Activated CD4-positive, alpha-beta T cell treated with anti-CD3 and anti-CD28 coated beads for 36 hours (primary cell): ENCODE measurements around the gene CLSTN3. TPM values are rescaled to one million over a fixed set of nuclear protein-coding genes. Genes with fewer than 3 reads are reported as not detected.

Experiments used
- ATAC-seq: fragments of 200-7000 bp; cut with Tn5 transposase; one replicate; pipeline ENCODE4 v1.10.0; 2021; ENCODE audit warnings: mild to moderate bottlenecking, moderate library complexity
- CTCF ChIA-PET: fragments of 350-600 bp; sonication (Branson Sonifier 250); formaldehyde crosslinking; loops from one replicate; lab custom pipeline; 2021; ENCODE audit warnings: antibody characterized with exemption; lab: Charles Lee
- POLR2A ChIA-PET: fragments of 350-600 bp; sonication (Branson Sonifier 250); formaldehyde crosslinking; loops from one replicate; lab custom pipeline; 2021; ENCODE audit warnings: antibody characterized with exemption, inconsistent platforms; lab: Charles Lee
- DNase-seq: peaks from one replicate; pipeline ENCODE4 v3.0.0-alpha.2; 2020
- H3K27ac Mint-ChIP-seq: one replicate; pipeline ENCODE4 v1.8.0; 2021; ENCODE audit warnings: mixed read lengths
- H3K27me3 Mint-ChIP-seq: one replicate; pipeline ENCODE4 v1.8.0; 2021; ENCODE audit warnings: mixed read lengths
- H3K36me3 Mint-ChIP-seq: one replicate; pipeline ENCODE4 v1.8.0; 2021; ENCODE audit warnings: low read depth, mixed read lengths
- H3K4me1 Mint-ChIP-seq: one replicate; pipeline ENCODE4 v1.8.0; 2021; ENCODE audit warnings: mixed read lengths
- H3K4me3 Mint-ChIP-seq: one replicate; pipeline ENCODE4 v1.8.0; 2021; ENCODE audit warnings: mild to moderate bottlenecking, moderate library complexity, mixed read lengths
- H3K9me3 Mint-ChIP-seq: one replicate; pipeline ENCODE4 v1.8.0; 2021; ENCODE audit warnings: low read depth, mixed read lengths
- intact Hi-C, 2 experiments: fragments of 100-400 bp; cut with DNase I in 1 of 2; cut with micrococcal nuclease in 1 of 2; formaldehyde crosslinking; loops; one replicate each; pipeline versions ENCODE4 v1.14.2 to v1.15.1; 2022 to 2024; cut with DNase I, micrococcal nuclease
- total RNA-seq, 2 experiments: library from RNA; stranded (reverse); gene quantifications; one replicate each; pipeline ENCODE4 v1.2.3, GENCODE V29; 2021

CLSTN3 gene
- total RNA-seq, 2 experiments from 2014 or later = 28.2 to 37.9 TPM

DNA sequence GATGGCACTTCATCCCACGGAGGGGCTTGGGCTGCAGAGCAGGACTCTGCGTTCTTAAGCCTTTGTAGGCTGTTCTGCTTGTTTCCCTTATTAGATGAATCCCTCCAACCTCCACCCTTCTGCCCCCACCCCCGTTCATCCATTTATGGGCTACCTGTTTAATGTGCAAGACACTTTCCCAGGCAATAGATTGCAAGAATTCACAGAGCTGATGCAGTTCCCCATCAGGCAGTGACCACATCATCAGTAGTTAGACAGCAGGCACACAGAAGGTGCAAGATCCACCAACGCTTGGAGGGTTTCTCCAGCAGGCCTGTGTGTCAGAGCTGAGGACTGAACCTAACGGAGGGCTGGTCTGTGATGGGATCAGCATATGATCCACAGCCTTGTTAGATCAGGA, 36.7 kb upstream of the CLSTN3 start:
- Mint-ChIP-seq H3K9me3 (no peaks in the 10 kb centered on the region), H3K4me3 (no peak overlapping the region), H3K27ac (no peak overlapping the region), H3K4me1 (peaks cover 6% of the 10 kb centered on the region), H3K27me3 (no peaks in the 10 kb centered on the region), H3K36me3 (peaks cover 5% of the 10 kb centered on the region)
- ChIA-PET CTCF (interaction anchor here (0.7 to 1.6 kb wide), 5 partner anchors 16 to 168 kb away, joined by 3 to 8 read pairs (median 3); partner anchors contain the start of gene C1RL), POLR2A (no interaction called here)
- no peak for DNase-seq
- ATAC-seq = no peak
- intact Hi-C loops = no loop called here

DNA sequence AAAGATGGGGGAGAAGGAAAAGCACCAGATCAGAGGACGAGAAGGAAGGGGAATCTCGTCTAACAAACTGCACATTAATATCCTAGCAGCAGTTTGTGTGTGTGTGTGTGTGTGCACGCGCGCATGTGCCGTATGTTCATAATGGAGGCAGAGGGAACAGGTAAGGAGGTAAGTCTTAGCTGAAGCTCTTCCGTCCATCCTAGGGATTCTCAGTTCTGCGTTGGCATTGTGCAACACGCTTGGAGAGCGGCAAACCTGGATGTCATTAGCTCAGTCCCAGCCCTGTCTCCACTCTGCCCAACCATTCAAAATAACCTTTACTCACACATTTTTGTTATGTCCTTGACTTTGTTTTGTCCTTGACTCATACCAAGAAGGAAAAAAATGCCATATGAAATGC, 36.3 kb upstream of the CLSTN3 start:
- intact Hi-C loops = no loop called here
- Mint-ChIP-seq H3K4me1 (peaks cover 6% of the 10 kb centered on the region), H3K36me3 (peaks cover 7% of the 10 kb centered on the region), H3K4me3 (no peak overlapping the region), H3K27me3 (no peaks in the 10 kb centered on the region), H3K9me3 (no peaks in the 10 kb centered on the region), H3K27ac (no peak overlapping the region)
- DNase-seq = no peak
- POLR2A ChIA-PET = no interaction called here
- CTCF ChIA-PET = interaction anchor here (0.7 to 1.6 kb wide), 3 partner anchors 15 to 169 kb away, joined by 3 to 8 read pairs (median 4); partner anchors contain the start of gene C1RL
- no peak for ATAC-seq

DNA sequence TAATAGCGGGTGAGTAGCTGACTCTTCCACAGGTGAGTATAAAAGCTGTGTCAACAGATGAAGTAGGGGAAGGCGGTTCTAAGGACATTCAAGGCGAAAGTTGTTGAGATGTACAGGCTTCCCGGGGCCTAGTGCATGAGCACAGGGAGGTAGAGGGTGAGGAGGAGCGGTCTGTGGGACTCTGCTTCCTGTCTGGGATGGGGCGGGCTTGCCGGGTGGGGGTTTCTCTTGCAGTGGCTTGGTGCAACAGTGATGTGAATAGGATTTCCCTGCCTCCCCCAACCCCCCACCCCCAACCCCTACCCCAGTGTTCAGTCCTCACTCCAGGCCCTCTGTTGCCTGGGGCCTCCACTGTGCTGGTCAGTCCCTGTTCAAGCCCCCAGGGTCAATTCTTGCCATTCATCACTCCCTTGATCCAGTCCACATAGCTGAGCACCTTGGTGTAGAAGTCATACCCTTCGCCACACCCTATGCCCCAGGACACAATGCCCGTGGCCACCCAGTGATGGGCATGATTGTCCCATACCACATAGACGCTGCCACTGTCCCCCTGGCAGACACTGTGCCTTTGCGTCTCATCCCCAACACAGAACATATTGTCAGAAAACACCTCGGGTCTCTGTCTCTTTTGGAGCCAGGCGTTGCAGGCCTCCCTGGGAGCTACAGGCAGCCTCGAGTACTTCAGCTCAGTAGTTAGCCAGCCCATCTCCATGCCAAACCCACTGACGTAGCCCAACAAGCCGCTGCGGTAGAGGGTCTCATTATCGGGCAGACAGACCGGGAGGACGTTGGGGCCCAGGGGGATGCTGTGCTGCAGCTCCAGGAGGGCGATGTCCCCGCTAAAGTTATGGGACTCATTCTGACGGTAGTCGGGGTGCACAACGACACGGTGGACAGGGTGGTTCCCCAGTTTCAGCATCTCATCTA, 33.9 kb upstream of the CLSTN3 start:
- no peak overlapping the region for H3K4me3 Mint-ChIP-seq
- ATAC-seq = no peak
- H3K4me1 Mint-ChIP-seq = peaks cover 6% of the 10 kb centered on the region
- ChIA-PET POLR2A (no interaction called here), CTCF (interaction anchor here (1.1 to 2.2 kb wide), 3 partner anchors 12 to 97 kb away, joined by 3 to 7 read pairs (median 4); no protein-coding TSS in a partner anchor)
- no peak for DNase-seq
- no peak overlapping the region for H3K27ac Mint-ChIP-seq
- no peaks in the 10 kb centered on the region for H3K9me3 Mint-ChIP-seq
- no peaks in the 10 kb centered on the region for H3K27me3 Mint-ChIP-seq
- intact Hi-C loops = no loop called here
- peaks cover 7% of the 10 kb centered on the region for H3K36me3 Mint-ChIP-seq

DNA sequence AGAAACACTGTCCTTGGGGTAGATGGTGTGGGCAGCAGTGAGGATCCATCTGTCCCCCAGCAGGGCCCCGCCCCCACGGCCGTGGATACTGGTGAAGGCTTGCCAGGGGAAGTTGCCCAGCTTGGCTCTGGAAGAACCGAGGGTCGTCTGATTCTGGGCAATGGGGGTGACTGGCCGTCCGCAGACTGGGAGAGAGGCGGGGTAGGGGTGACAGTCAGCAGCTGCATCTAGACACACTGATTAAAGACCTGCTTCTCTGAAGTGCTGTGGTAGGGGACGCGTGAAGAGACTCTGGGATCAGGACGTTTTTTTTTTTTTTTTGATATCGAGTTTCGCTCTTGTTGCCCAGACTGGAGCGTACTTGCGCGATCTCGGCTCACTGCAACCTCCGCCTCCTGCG, 33.2 kb upstream of the CLSTN3 start:
- ATAC-seq = no peak
- no peak overlapping the region for H3K27ac Mint-ChIP-seq
- peaks cover 7% of the 10 kb centered on the region for H3K36me3 Mint-ChIP-seq
- H3K4me3 Mint-ChIP-seq = no peak overlapping the region
- intact Hi-C loops = no loop called here
- ChIA-PET POLR2A (no interaction called here), CTCF (interaction anchor here (2.2 kb wide), 1 partner anchor 48 kb away, joined by 7 read pairs; no protein-coding TSS in a partner anchor)
- H3K9me3 Mint-ChIP-seq = no peaks in the 10 kb centered on the region
- peaks cover 5% of the 10 kb centered on the region for H3K4me1 Mint-ChIP-seq
- DNase-seq = no peak
- H3K27me3 Mint-ChIP-seq = no peaks in the 10 kb centered on the region

DNA sequence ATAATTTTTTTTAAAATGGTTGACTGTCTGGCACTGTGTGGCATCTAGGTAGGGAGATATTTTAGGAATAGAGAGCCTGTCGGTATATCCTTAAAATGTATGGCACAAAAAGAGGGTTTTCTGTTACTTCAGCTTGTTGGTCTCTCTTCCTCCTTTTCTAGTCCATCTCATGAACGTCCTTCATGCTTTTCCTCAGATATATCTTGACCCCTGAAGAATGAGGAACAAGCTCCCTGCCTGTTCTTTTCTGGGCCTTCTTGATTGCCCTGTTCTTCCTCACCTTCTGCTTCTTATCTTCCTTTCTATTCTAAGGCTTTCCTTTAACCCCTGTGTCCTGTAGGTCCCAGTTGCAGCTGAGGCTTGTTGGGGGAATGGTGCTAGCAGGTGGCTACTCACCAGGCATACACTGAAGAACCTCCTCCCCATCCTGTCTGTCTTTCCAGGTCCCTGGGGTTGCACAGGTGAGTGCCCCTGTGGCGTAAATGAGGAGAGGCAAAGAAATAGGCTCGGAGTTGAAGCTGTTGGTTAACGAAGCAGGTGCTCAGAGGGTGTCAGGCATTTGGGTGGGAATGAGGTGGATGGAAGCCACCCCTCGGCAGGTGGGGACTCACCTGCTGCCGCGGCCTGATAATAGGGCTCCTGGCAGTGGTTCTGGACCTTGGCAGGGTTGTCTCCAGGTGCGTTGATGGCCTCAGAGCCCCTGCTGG, 30.7 kb upstream of the CLSTN3 start:
- Mint-ChIP-seq H3K4me3 (no peak overlapping the region), H3K9me3 (no peaks in the 10 kb centered on the region), H3K27me3 (no peaks in the 10 kb centered on the region), H3K4me1 (no peaks in the 10 kb centered on the region), H3K36me3 (peaks cover 11% of the 10 kb centered on the region), H3K27ac (no peak overlapping the region)
- ATAC-seq (no peak), DNase-seq (no peak)
- ChIA-PET CTCF (interaction anchor here (0.6 to 0.9 kb wide), 2 partner anchors 9 to 176 kb away, joined by 3 read pairs; no protein-coding TSS in a partner anchor), POLR2A (no interaction called here)
- intact Hi-C loops = no loop called here

DNA sequence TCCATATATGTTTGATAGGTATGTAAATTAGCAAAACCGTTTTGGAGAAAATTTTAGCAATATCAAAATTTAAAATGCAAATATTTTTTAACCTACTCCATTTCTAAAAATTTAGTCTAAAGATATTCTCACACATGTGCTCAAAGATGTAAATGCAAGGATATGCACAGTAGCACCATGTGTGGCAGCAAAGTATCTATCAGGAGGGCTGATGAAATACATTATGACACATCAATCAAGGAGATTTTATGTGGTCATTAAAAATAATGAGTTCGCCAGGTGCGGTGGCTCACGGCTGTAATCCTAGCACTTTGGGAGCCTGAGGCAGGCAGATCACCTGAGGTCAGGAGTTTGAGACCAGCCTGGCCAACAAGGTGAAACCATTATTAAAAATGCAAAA, 29.9 kb upstream of the CLSTN3 start:
- CTCF ChIA-PET = no interaction called here
- POLR2A ChIA-PET = no interaction called here
- intact Hi-C loops = loop anchor here in 1 of 2 experiments (10.0 kb wide), 1 partner anchor 375 kb away; the partner anchor contains the start of gene COPS7A
- H3K36me3 Mint-ChIP-seq = peaks cover 11% of the 10 kb centered on the region
- H3K27ac Mint-ChIP-seq = no peak overlapping the region
- DNase-seq (no peak), ATAC-seq (no peak)
- no peaks in the 10 kb centered on the region for H3K9me3 Mint-ChIP-seq
- H3K4me3 Mint-ChIP-seq = no peak overlapping the region
- H3K4me1 Mint-ChIP-seq = no peaks in the 10 kb centered on the region
- no peaks in the 10 kb centered on the region for H3K27me3 Mint-ChIP-seq

DNA sequence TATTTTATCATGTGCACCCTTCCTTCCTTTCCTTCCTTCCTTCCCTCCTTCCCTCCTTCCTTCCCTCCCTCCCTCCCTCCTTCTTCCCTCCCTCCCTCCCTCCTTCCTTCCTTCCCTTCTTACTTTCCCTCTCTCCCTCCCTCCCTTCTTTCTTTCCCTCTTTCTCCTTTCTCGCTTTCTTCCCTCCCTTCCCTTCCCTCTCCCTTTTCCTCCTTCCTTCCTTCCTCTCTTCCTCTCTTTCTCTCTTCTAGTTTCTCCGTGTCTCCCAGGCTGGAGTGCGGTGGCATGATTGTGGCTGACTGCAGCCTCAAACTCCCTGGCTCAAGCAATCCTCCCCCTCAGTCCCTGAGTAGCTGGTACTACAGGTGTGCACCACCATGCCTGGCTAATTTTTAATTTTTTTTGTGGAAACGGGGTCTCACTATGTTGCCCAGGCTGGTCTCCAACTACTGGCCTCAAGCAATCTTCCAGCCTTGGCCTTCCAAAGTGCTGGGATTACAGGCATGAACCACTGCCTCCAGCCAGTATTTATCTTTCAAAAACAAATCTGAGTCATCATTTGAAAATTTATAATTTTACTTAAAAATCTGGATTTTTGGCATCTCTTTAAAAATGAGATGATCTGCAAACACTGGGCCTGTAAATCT, 29.0 kb upstream of the CLSTN3 start:
- peaks cover 20% of the 10 kb centered on the region for H3K36me3 Mint-ChIP-seq
- H3K4me1 Mint-ChIP-seq = peaks cover 7% of the 10 kb centered on the region
- ATAC-seq (no peak), DNase-seq (no peak)
- H3K4me3 Mint-ChIP-seq = no peak overlapping the region
- H3K27ac Mint-ChIP-seq = no peak overlapping the region
- CTCF ChIA-PET = interaction anchor here (2.2 kb wide), 1 partner anchor 11 kb away, joined by 15 read pairs; no protein-coding TSS in a partner anchor
- POLR2A ChIA-PET = no interaction called here
- intact Hi-C loops = loop anchor here in 1 of 2 experiments (10.0 kb wide), 1 partner anchor 376 kb away; the partner anchor contains the start of gene COPS7A
- H3K9me3 Mint-ChIP-seq = peaks cover 3% of the 10 kb centered on the region
- no peaks in the 10 kb centered on the region for H3K27me3 Mint-ChIP-seq

DNA sequence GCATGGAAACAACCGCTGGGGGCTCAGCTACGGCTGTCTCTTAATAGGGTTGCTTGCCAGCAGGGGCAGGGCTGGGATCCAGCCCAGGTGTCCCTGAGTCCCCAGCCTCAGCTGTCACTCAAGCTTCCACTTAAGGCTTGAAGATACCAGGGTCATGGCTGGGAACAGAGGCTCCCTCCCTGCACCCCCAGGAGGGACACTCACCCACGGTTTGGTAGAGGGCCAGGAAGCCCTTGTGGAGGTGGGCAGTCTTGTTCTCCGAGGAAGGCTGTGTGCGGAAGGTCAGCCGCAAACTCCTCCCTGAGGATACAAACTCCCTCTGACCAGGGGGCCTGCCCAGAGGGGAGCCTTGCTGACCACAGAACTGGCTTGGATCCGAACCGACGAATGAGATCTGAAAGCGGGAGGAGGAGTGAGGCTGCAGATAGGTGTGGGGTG, 28.5 kb upstream of the CLSTN3 start:
- DNase-seq (no peak), ATAC-seq (no peak)
- Mint-ChIP-seq H3K27me3 (no peaks in the 10 kb centered on the region), H3K4me3 (no peak overlapping the region), H3K9me3 (peaks cover 8% of the 10 kb centered on the region), H3K27ac (no peak overlapping the region), H3K4me1 (peaks cover 12% of the 10 kb centered on the region), H3K36me3 (peaks cover 25% of the 10 kb centered on the region)
- intact Hi-C loops = loop anchor here in 1 of 2 experiments (10.0 kb wide), 1 partner anchor 377 kb away; the partner anchor contains the start of gene COPS7A
- ChIA-PET CTCF (interaction anchor here (2.2 kb wide), 1 partner anchor 11 kb away, joined by 15 read pairs; no protein-coding TSS in a partner anchor), POLR2A (no interaction called here)

DNA sequence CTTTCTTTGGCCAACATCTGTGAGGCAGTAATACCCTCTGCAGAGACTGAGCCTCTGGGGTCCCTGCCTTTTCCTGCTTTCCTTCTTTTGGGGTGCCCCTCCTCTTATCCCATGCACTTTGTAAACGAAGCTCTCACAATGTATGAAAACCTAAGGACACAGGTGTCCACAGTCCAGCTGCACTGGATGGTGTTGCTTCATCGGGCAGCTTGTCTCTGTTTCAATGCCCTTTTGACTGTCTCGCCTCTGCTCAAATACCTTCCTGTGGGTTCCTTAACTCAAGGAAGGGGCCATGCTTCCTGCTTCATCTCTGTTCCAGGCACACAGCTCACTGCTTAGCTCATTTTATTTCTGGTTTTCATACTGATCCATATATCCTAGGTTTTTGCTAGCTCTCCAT, 27.6 kb upstream of the CLSTN3 start:
- Mint-ChIP-seq H3K4me1 (peaks cover 16% of the 10 kb centered on the region), H3K9me3 (peaks cover 8% of the 10 kb centered on the region), H3K27ac (no peak overlapping the region), H3K36me3 (peaks cover 30% of the 10 kb centered on the region), H3K4me3 (no peak overlapping the region), H3K27me3 (no peaks in the 10 kb centered on the region)
- intact Hi-C loops = loop anchor here in 1 of 2 experiments (10.0 kb wide), 1 partner anchor 378 kb away; the partner anchor contains the start of gene COPS7A
- ChIA-PET POLR2A (no interaction called here), CTCF (interaction anchor here (1.4 to 2.2 kb wide), 2 partner anchors 10 to 12 kb away, joined by 3 to 15 read pairs; no protein-coding TSS in a partner anchor)
- no peak for ATAC-seq
- DNase-seq = no peak

DNA sequence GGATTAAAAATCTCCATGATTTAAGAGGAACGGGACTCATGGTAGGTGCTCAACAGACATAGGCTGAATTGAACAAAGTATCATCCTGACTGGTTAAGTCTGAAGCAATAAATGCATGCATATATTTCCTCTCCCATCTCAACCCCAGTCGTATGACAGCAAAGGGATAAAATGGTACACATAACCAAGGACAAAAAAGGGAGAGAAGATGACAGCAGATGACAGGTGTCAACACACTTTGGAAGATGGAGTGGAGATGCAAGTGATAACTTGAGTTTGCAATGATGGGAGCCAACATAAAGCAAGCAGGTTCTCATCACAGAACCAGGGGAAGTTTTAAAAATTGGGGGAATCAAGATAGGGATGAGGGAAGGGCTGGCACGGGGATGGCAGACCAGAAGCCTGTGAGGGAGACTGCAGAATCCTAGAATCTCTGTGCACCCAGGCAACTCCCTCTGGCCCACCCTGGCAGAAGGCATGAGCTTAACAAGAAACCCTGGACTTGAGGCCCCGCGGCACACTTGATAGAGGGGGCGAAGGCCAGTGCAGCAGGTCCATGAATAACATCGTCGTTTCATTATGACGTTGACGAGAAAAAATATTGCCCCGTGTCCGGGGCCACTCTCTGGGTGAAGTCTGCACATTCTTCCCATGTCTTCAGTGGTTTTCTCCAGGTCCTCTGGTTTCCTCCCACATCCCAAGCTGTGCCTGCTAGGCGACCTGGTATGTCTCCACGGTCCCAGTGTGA, 26.2 kb upstream of the CLSTN3 start:
- CTCF ChIA-PET = interaction anchor here (0.5 to 1.4 kb wide), 4 partner anchors 15 to 179 kb away, joined by 3 to 5 read pairs (median 4); no protein-coding TSS in a partner anchor
- ATAC-seq (no peak), DNase-seq (no peak)
- peaks cover 8% of the 10 kb centered on the region for H3K9me3 Mint-ChIP-seq
- intact Hi-C loops = loop anchor here in 1 of 2 experiments (10.0 kb wide), 1 partner anchor 379 kb away; the partner anchor contains the start of gene COPS7A
- H3K36me3 Mint-ChIP-seq = peaks cover 28% of the 10 kb centered on the region
- POLR2A ChIA-PET = no interaction called here
- no peak overlapping the region for H3K27ac Mint-ChIP-seq
- no peaks in the 10 kb centered on the region for H3K27me3 Mint-ChIP-seq
- H3K4me3 Mint-ChIP-seq = no peak overlapping the region
- peaks cover 21% of the 10 kb centered on the region for H3K4me1 Mint-ChIP-seq
